ENCODE results near the gene LYPD6. TPM values are rescaled to one million over a fixed set of nuclear protein-coding genes. Genes with fewer than 3 reads are reported as not detected.

The LYPD6 gene
- total RNA-seq, 1 donor = under 0.01 TPM

GRCh38 chr2:149463328-149464002, 133.1 kb downstream of the LYPD6 start:
- Histone ChIP-seq H3K27ac (ENCODE audit: low read depth, low read length) (no peak overlapping the region), H2AFZ (ENCODE audit: low read length) (no peak overlapping the region), H3K36me3 (ENCODE audit: insufficient read depth, low read length) (no peaks in the 10 kb centered on the region), H3K4me2 (ENCODE audit: insufficient read depth, low read length) (no peak overlapping the region), H3K4me1 (ENCODE audit: insufficient read depth, low read length) (no peaks in the 10 kb centered on the region), H3K27me3 (ENCODE audit: insufficient read depth, low read length) (no peaks in the 10 kb centered on the region), H3K79me2 (ENCODE audit: insufficient read depth, low read length) (no peaks in the 10 kb centered on the region), H4K20me1 (ENCODE audit: insufficient read depth, low read length) (no peaks in the 10 kb centered on the region), H3K9me3 (ENCODE audit: low read depth, low read length) (no peaks in the 10 kb centered on the region), H3K4me3 (ENCODE audit: insufficient read depth, low read length) (no peak overlapping the region)
- TF ChIP-seq CTCF (IDR thresholded peaks at IDR 0.05; ENCODE audit: extremely low read depth, low read depth, low read length) = no peak
- no peak for DNase-seq (ENCODE audit: insufficient read length, low spot score, missing footprints)

- no peaks in the 10 kb centered on the region for H3K27me3 ChIP-seq (ENCODE audit: insufficient read depth, low read length)
- no peaks in the 10 kb centered on the region for H3K4me1 ChIP-seq (ENCODE audit: insufficient read depth, low read length)
- H3K36me3 ChIP-seq (ENCODE audit: insufficient read depth, low read length) = no peaks in the 10 kb centered on the region
- H3K4me3 ChIP-seq (ENCODE audit: insufficient read depth, low read length) = no peak overlapping the region
- no peaks in the 10 kb centered on the region for H3K79me2 ChIP-seq (ENCODE audit: insufficient read depth, low read length)
- H3K9me3 ChIP-seq (ENCODE audit: low read depth, low read length) = no peaks in the 10 kb centered on the region
- no peak for DNase-seq (ENCODE audit: insufficient read length, low spot score, missing footprints)
- H2AFZ ChIP-seq (ENCODE audit: low read length) = no peak overlapping the region
- H4K20me1 ChIP-seq (ENCODE audit: insufficient read depth, low read length) = no peaks in the 10 kb centered on the region
- no peak overlapping the region for H3K27ac ChIP-seq (ENCODE audit: low read depth, low read length)
- no peak for TF ChIP-seq CTCF (IDR thresholded peaks at IDR 0.05; ENCODE audit: extremely low read depth, low read depth, low read length)
- H3K4me2 ChIP-seq (ENCODE audit: insufficient read depth, low read length) = no peak overlapping the region
These were observed 134.0 kb downstream of the LYPD6 start for GRCh38 chr2:149464396-149464795.

GRCh38 chr2:149465873-149466272, 135.5 kb downstream of the LYPD6 start:
- H3K9me3 ChIP-seq (ENCODE audit: low read depth, low read length) = no peaks in the 10 kb centered on the region
- no peaks in the 10 kb centered on the region for H3K27me3 ChIP-seq (ENCODE audit: insufficient read depth, low read length)
- no peak overlapping the region for H2AFZ ChIP-seq (ENCODE audit: low read length)
- no peaks in the 10 kb centered on the region for H3K36me3 ChIP-seq (ENCODE audit: insufficient read depth, low read length)
- TF ChIP-seq CTCF (IDR thresholded peaks at IDR 0.05; ENCODE audit: extremely low read depth, low read depth, low read length) = no peak
- H3K4me3 ChIP-seq (ENCODE audit: insufficient read depth, low read length) = no peak overlapping the region
- H3K4me1 ChIP-seq (ENCODE audit: insufficient read depth, low read length) = no peaks in the 10 kb centered on the region
- no peaks in the 10 kb centered on the region for H4K20me1 ChIP-seq (ENCODE audit: insufficient read depth, low read length)
- H3K79me2 ChIP-seq (ENCODE audit: insufficient read depth, low read length) = no peaks in the 10 kb centered on the region
- DNase-seq (ENCODE audit: insufficient read length, low spot score, missing footprints) = no peak
- no peak overlapping the region for H3K4me2 ChIP-seq (ENCODE audit: insufficient read depth, low read length)
- no peak overlapping the region for H3K27ac ChIP-seq (ENCODE audit: low read depth, low read length)

- Histone ChIP-seq H3K36me3 (ENCODE audit: insufficient read depth, low read length) (no peaks in the 10 kb centered on the region), H2AFZ (ENCODE audit: low read length) (no peak overlapping the region), H3K9me3 (ENCODE audit: low read depth, low read length) (no peaks in the 10 kb centered on the region), H3K79me2 (ENCODE audit: insufficient read depth, low read length) (no peaks in the 10 kb centered on the region), H3K4me3 (ENCODE audit: insufficient read depth, low read length) (no peak overlapping the region), H3K4me2 (ENCODE audit: insufficient read depth, low read length) (no peak overlapping the region), H4K20me1 (ENCODE audit: insufficient read depth, low read length) (no peaks in the 10 kb centered on the region), H3K27me3 (ENCODE audit: insufficient read depth, low read length) (no peaks in the 10 kb centered on the region), H3K27ac (ENCODE audit: low read depth, low read length) (no peak overlapping the region), H3K4me1 (ENCODE audit: insufficient read depth, low read length) (no peaks in the 10 kb centered on the region)
- no peak for TF ChIP-seq CTCF (IDR thresholded peaks at IDR 0.05; ENCODE audit: extremely low read depth, low read depth, low read length)
- peak; percentile 38 for DNase-seq (ENCODE audit: insufficient read length, low spot score, missing footprints)
These were observed 136.2 kb downstream of the LYPD6 start for GRCh38 chr2:149466635-149467034.
